ENCODE measurements around the gene IGFBP6. TPM values are rescaled to one million over a fixed set of nuclear protein-coding genes. Genes with fewer than 3 reads are reported as not detected.

IGFBP6 gene
- polyA plus RNA-seq, 1 donor from 2014 or later, result not detected

DNA sequence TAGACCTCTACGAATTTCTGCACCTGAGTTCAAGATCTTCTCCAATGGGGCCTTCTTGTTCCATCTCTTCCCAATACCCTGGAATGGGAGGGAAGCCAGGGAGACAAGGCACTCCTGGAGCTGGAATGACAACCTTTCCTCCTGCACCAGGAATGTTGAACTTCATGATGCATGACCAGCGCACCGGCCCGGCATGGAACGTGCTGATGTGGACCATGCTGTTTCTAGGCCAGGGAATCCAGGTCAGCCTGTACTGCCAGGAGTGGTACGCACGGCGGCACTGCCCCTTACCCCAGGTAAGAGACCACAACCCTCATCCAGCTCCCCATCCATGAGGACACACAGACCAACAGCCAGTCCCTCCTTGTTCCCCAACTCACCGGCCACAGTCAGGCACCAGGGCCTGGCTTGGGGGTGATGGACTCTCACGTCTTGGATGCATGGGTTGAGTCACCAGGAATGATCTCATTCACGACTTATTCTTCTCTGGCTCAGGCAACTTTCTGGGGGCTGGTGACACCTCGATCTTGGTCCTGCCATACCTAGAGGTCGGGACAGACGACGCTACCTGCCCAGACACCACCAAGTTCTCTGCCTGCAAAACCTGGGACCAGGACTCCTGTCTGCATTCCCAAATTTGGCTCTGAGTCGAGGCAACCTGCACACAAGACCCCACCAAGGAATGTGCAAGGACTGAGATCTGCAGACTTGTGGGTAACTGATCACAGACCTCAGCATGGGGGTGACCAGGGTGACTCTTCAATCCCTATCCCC lies 26.3 kb downstream of the IGFBP6 start:
- H3K27me3 ChIP-seq (ENCODE audit: insufficient read depth, low read depth, low read length), result no peaks in the 10 kb centered on the region
- H3K79me2 ChIP-seq (replicated peaks; ENCODE audit: insufficient read depth, low read length), result no peaks in the 10 kb centered on the region
- H3K4me2 ChIP-seq (ENCODE audit: low read length), result no peak overlapping the region
- H3K9me3 ChIP-seq (ENCODE audit: low read length), result no peaks in the 10 kb centered on the region
- no peak for TF ChIP-seq SMC3 (conservative IDR thresholded peaks at IDR 0.05; ENCODE audit: poor library complexity)
- TF ChIP-seq TAF1 (IDR thresholded peaks at IDR 0.05; ENCODE audit: low read depth), result no peak
- TF ChIP-seq POLR2AphosphoS5 (IDR thresholded peaks at IDR 0.05), result no peak
- TF ChIP-seq, protein P1, sequence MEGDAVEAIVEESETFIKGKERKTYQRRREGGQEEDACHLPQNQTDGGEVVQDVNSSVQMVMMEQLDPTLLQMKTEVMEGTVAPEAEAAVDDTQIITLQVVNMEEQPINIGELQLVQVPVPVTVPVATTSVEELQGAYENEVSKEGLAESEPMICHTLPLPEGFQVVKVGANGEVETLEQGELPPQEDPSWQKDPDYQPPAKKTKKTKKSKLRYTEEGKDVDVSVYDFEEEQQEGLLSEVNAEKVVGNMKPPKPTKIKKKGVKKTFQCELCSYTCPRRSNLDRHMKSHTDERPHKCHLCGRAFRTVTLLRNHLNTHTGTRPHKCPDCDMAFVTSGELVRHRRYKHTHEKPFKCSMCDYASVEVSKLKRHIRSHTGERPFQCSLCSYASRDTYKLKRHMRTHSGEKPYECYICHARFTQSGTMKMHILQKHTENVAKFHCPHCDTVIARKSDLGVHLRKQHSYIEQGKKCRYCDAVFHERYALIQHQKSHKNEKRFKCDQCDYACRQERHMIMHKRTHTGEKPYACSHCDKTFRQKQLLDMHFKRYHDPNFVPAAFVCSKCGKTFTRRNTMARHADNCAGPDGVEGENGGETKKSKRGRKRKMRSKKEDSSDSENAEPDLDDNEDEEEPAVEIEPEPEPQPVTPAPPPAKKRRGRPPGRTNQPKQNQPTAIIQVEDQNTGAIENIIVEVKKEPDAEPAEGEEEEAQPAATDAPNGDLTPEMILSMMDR (IDR thresholded peaks at IDR 0.05; ENCODE audit: poor library complexity, severe bottlenecking), result no peak
- TF ChIP-seq EZH2 (IDR thresholded peaks at IDR 0.05; ENCODE audit: borderline replicate concordance, insufficient read depth, low read length, poor library complexity, severe bottlenecking), result no peak
- TF ChIP-seq RAD21 (conservative IDR thresholded peaks at IDR 0.05), result no peak
- TF ChIP-seq, protein P2, sequence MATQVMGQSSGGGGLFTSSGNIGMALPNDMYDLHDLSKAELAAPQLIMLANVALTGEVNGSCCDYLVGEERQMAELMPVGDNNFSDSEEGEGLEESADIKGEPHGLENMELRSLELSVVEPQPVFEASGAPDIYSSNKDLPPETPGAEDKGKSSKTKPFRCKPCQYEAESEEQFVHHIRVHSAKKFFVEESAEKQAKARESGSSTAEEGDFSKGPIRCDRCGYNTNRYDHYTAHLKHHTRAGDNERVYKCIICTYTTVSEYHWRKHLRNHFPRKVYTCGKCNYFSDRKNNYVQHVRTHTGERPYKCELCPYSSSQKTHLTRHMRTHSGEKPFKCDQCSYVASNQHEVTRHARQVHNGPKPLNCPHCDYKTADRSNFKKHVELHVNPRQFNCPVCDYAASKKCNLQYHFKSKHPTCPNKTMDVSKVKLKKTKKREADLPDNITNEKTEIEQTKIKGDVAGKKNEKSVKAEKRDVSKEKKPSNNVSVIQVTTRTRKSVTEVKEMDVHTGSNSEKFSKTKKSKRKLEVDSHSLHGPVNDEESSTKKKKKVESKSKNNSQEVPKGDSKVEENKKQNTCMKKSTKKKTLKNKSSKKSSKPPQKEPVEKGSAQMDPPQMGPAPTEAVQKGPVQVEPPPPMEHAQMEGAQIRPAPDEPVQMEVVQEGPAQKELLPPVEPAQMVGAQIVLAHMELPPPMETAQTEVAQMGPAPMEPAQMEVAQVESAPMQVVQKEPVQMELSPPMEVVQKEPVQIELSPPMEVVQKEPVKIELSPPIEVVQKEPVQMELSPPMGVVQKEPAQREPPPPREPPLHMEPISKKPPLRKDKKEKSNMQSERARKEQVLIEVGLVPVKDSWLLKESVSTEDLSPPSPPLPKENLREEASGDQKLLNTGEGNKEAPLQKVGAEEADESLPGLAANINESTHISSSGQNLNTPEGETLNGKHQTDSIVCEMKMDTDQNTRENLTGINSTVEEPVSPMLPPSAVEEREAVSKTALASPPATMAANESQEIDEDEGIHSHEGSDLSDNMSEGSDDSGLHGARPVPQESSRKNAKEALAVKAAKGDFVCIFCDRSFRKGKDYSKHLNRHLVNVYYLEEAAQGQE (IDR thresholded peaks at IDR 0.05; ENCODE audit: borderline replicate concordance), result no peak
- no peak for TF ChIP-seq MXI1 (conservative IDR thresholded peaks at IDR 0.05; ENCODE audit: poor library complexity, severe bottlenecking)
- TF ChIP-seq EP300 (conservative IDR thresholded peaks at IDR 0.05; ENCODE audit: poor library complexity, severe bottlenecking), result no peak
- no peaks in the 10 kb centered on the region for H3K36me3 ChIP-seq (ENCODE audit: insufficient read depth, low read length)
- no peaks in the 10 kb centered on the region for H3K9me2 ChIP-seq (ENCODE audit: insufficient read depth, low read length)
- no peak overlapping the region for H3K4me3 ChIP-seq (ENCODE audit: low read length)
- no peaks in the 10 kb centered on the region for H4K20me1 ChIP-seq (ENCODE audit: insufficient read depth)
- no peak overlapping the region for H2AFZ ChIP-seq (ENCODE audit: low read depth, low read length)
- H3K9ac ChIP-seq (ENCODE audit: low read length), result no peak overlapping the region
- no peaks in the 10 kb centered on the region for H3F3A ChIP-seq (ENCODE audit: insufficient read depth, low read length, poor library complexity, severe bottlenecking)
- H3K27ac ChIP-seq (ENCODE audit: low read length), result no peak overlapping the region

GRCh38 chr12:53124352-53124723 lies 26.9 kb downstream of the IGFBP6 start:
- H3K9me3 ChIP-seq (ENCODE audit: low read length), result no peaks in the 10 kb centered on the region
- no peaks in the 10 kb centered on the region for H3K36me3 ChIP-seq (ENCODE audit: insufficient read depth, low read length)
- H2AFZ ChIP-seq (ENCODE audit: low read depth, low read length), result no peak overlapping the region
- no peaks in the 10 kb centered on the region for H4K20me1 ChIP-seq (ENCODE audit: insufficient read depth)
- H3K4me3 ChIP-seq (ENCODE audit: low read length), result no peak overlapping the region
- no peaks in the 10 kb centered on the region for H3K9me2 ChIP-seq (ENCODE audit: insufficient read depth, low read length)
- no peak overlapping the region for H3K9ac ChIP-seq (ENCODE audit: low read length)
- no peak overlapping the region for H3K27ac ChIP-seq (ENCODE audit: low read length)
- no peak overlapping the region for H3K4me2 ChIP-seq (ENCODE audit: low read length)
- no peaks in the 10 kb centered on the region for H3K79me2 ChIP-seq (replicated peaks; ENCODE audit: insufficient read depth, low read length)
- no peaks in the 10 kb centered on the region for H3F3A ChIP-seq (ENCODE audit: insufficient read depth, low read length, poor library complexity, severe bottlenecking)
- H3K27me3 ChIP-seq (ENCODE audit: insufficient read depth, low read depth, low read length), result no peaks in the 10 kb centered on the region
- TF ChIP-seq, protein P2 (IDR thresholded peaks at IDR 0.05; ENCODE audit: borderline replicate concordance), result no peak

Data from neural cell (in vitro differentiated cells).